GM23338 (cell line): ENCODE measurements around the gene PRR20D.

Experiments used
- CREB1 ChIP-seq: fragments of 250-450 bp; sonication (Bioruptor Pico); IDR thresholded peaks from 2 replicates; pipeline ENCODE4 v1.5.0; 2020; ENCODE audit warnings: low read depth, mild to moderate bottlenecking, moderate library complexity
- CTCF ChIP-seq, 2 experiments: fragments of 200-600 bp in 1 of 2; sonication (generic) in 1 of 2; conservative IDR thresholded peaks; 2 replicates each; pipeline versions ENCODE4 v1.5.1 to v1.6.1; 2016 to 2017; ENCODE audit warnings: antibody characterized with exemption in 2 of 2, low read depth in 2 of 2, mild to moderate bottlenecking in 2 of 2, moderate library complexity in 1 of 2
- EZH2 ChIP-seq: fragments of 200-600 bp; sonication (generic); IDR thresholded peaks from one replicate; pipeline ENCODE4 v1.8.0; 2017; ENCODE audit warnings: antibody characterized with exemption, mild to moderate bottlenecking, low read depth; ENCODE audit not compliant: unreplicated experiment
- EZH2phosphoT487 ChIP-seq: fragments of 200-600 bp; sonication (generic); IDR thresholded peaks from one replicate; pipeline ENCODE4 v1.8.1; 2018; ENCODE audit warnings: antibody characterized with exemption; ENCODE audit not compliant: unreplicated experiment
- JUNB ChIP-seq: IDR thresholded peaks from one replicate; pipeline ENCODE4 v1.6.1; 2016; ENCODE audit warnings: antibody characterized with exemption; ENCODE audit not compliant: unreplicated experiment
- NANOG ChIP-seq: IDR thresholded peaks from 2 replicates; pipeline ENCODE4 v1.6.1; 2016; ENCODE audit warnings: antibody characterized with exemption, borderline replicate concordance
- POLR2AphosphoS5 ChIP-seq: IDR thresholded peaks from 2 replicates; pipeline ENCODE4 v1.6.1; 2016; ENCODE audit warnings: antibody characterized with exemption, low read depth
- ZNF114 ChIP-seq: fragments of 250-450 bp; sonication (Bioruptor Pico); IDR thresholded peaks from 2 replicates; pipeline ENCODE4 v1.5.0; 2020; ENCODE audit warnings: mild to moderate bottlenecking, moderate library complexity
- ZNF462 ChIP-seq: fragments of 250-450 bp; sonication (Bioruptor Pico); IDR thresholded peaks from 2 replicates; pipeline ENCODE4 v1.5.0; 2020; ENCODE audit warnings: mild to moderate bottlenecking, moderate library complexity
- TF ChIP-seq, protein P1 (sequence below): IDR thresholded peaks from one replicate; pipeline ENCODE4 v1.6.1; 2018; ENCODE audit warnings: antibody characterized with exemption; ENCODE audit not compliant: unreplicated experiment

- no peak for TF ChIP-seq CTCF (conservative IDR thresholded peaks at IDR 0.05; ENCODE audit: low read depth in 2 of 2)
- TF ChIP-seq EZH2: no peak
- no peak for TF ChIP-seq POLR2AphosphoS5
- TF ChIP-seq, protein P1, sequence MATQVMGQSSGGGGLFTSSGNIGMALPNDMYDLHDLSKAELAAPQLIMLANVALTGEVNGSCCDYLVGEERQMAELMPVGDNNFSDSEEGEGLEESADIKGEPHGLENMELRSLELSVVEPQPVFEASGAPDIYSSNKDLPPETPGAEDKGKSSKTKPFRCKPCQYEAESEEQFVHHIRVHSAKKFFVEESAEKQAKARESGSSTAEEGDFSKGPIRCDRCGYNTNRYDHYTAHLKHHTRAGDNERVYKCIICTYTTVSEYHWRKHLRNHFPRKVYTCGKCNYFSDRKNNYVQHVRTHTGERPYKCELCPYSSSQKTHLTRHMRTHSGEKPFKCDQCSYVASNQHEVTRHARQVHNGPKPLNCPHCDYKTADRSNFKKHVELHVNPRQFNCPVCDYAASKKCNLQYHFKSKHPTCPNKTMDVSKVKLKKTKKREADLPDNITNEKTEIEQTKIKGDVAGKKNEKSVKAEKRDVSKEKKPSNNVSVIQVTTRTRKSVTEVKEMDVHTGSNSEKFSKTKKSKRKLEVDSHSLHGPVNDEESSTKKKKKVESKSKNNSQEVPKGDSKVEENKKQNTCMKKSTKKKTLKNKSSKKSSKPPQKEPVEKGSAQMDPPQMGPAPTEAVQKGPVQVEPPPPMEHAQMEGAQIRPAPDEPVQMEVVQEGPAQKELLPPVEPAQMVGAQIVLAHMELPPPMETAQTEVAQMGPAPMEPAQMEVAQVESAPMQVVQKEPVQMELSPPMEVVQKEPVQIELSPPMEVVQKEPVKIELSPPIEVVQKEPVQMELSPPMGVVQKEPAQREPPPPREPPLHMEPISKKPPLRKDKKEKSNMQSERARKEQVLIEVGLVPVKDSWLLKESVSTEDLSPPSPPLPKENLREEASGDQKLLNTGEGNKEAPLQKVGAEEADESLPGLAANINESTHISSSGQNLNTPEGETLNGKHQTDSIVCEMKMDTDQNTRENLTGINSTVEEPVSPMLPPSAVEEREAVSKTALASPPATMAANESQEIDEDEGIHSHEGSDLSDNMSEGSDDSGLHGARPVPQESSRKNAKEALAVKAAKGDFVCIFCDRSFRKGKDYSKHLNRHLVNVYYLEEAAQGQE: no peak
- TF ChIP-seq ZNF114: no peak
- no peak for TF ChIP-seq EZH2phosphoT487
- no peak for TF ChIP-seq CREB1 (CRISPR knock-in tag)
- no peak for TF ChIP-seq JUNB
- no peak for TF ChIP-seq ZNF462 (CRISPR knock-in tag)
- TF ChIP-seq NANOG: no peak
Measured at GRCh38 chr13:57114945-57115344, 45.5 kb upstream of the PRR20D start.
